Cardiac muscle cell (in vitro differentiated cells and primary cell): ENCODE data around the gene FBXO44. TPM values are rescaled to one million over a fixed set of nuclear protein-coding genes. Genes with fewer than 3 reads are reported as not detected.

ENCODE experiments used
- DNase-seq, 2 donors: peaks; one replicate each; pipeline versions ENCODE4 v3.0.0 to v3.0.0-alpha.2; 2010 to 2017; ENCODE audit warnings: low read depth in 1 of 2, low spot score in 1 of 2
- H3K27ac ChIP-seq: fragments of 200-600 bp; sonication (generic); 2 replicates; pipeline ENCODE4 v1.5.1; 2016
- H3K27me3 ChIP-seq: fragments of 200-600 bp; sonication (generic); 2 replicates; pipeline ENCODE4 v1.6.0; 2016; ENCODE audit warnings: control low read depth
- H3K36me3 ChIP-seq: fragments of 200-600 bp; sonication (generic); 2 replicates; pipeline ENCODE4 v1.5.1; 2016; ENCODE audit warnings: control low read depth
- H3K4me1 ChIP-seq: fragments of 200-600 bp; sonication (generic); 2 replicates; pipeline ENCODE4 v1.8.1; 2017; ENCODE audit warnings: low read depth, mild to moderate bottlenecking, mixed run types
- H3K4me3 ChIP-seq: fragments of 200-600 bp; sonication (generic); 2 replicates; pipeline ENCODE4 v1.5.1; 2016; ENCODE audit warnings: mild to moderate bottlenecking
- H3K9me3 ChIP-seq: fragments of 200-600 bp; sonication (generic); 2 replicates; pipeline ENCODE4 v1.5.1; 2017; ENCODE audit warnings: low read depth, mild to moderate bottlenecking, control low read depth
- CTCF ChIP-seq: IDR thresholded peaks from 2 replicates; pipeline ENCODE4 v1.5.1; 2012; ENCODE audit warnings: low read depth, mild to moderate bottlenecking, low read length
- polyA plus RNA-seq: library from polyadenylated mRNA; unstranded; fragments of >200 nt; fragmentation: Nextera tagmentation; extraction: Ambion mirVana; gene quantifications from 2 replicates; pipeline ENCODE4 v1.2.1, GENCODE V29; 2016
- total RNA-seq: library from RNA; depleted of rRNA; stranded (reverse); fragments of >200 nt; gene quantifications from 2 replicates; pipeline ENCODE4 v1.2.3, GENCODE V29; 2016

The FBXO44 gene
- total and polyA plus RNA-seq, 2 experiments from 2014 or later, result 43.6 to 58.8 TPM

- no peaks in the 10 kb centered on the region for H3K4me1 ChIP-seq
- no peaks in the 10 kb centered on the region for H3K27me3 ChIP-seq
- no peak overlapping the region for H3K27ac ChIP-seq
- TF ChIP-seq CTCF, result no peak
- H3K4me3 ChIP-seq, result no peak overlapping the region
- no peaks in the 10 kb centered on the region for H3K36me3 ChIP-seq
- no peaks in the 10 kb centered on the region for H3K9me3 ChIP-seq
- no peak for DNase-seq
Observed at GRCh38 chr1:11620924-11621323, 33.8 kb upstream of the FBXO44 start.

GRCh38 chr1:11622398-11622797 is 32.3 kb upstream of the FBXO44 start:
- Histone ChIP-seq H3K9me3 (no peaks in the 10 kb centered on the region), H3K36me3 (no peaks in the 10 kb centered on the region), H3K4me1 (no peaks in the 10 kb centered on the region), H3K27ac (no peak overlapping the region), H3K27me3 (no peaks in the 10 kb centered on the region), H3K4me3 (no peak overlapping the region)
- no peak for TF ChIP-seq CTCF
- DNase-seq, result no peak

- TF ChIP-seq CTCF, result no peak
- no peak overlapping the region for H3K27ac ChIP-seq
- no peak for DNase-seq
- H3K4me1 ChIP-seq, result no peaks in the 10 kb centered on the region
- no peaks in the 10 kb centered on the region for H3K9me3 ChIP-seq
- no peak overlapping the region for H3K4me3 ChIP-seq
- no peaks in the 10 kb centered on the region for H3K36me3 ChIP-seq
- H3K27me3 ChIP-seq, result no peaks in the 10 kb centered on the region
Observed at GRCh38 chr1:11623702-11624101, 31.0 kb upstream of the FBXO44 start.

GRCh38 chr1:11626551-11626950 is 28.1 kb upstream of the FBXO44 start:
- Histone ChIP-seq H3K27ac (no peak overlapping the region), H3K9me3 (no peaks in the 10 kb centered on the region), H3K27me3 (no peaks in the 10 kb centered on the region), H3K36me3 (no peaks in the 10 kb centered on the region), H3K4me1 (no peaks in the 10 kb centered on the region), H3K4me3 (no peak overlapping the region)
- no peak for TF ChIP-seq CTCF
- DNase-seq, result no peak

- TF ChIP-seq CTCF, result no peak
Observed at GRCh38 chr1:11628767-11629166, 25.9 kb upstream of the FBXO44 start.

More at GRCh38 chr1:11628767-11629166, 25.9 kb upstream of the FBXO44 start:
- H3K4me3 ChIP-seq, result no peak overlapping the region
- no peaks in the 10 kb centered on the region for H3K4me1 ChIP-seq
- no peaks in the 10 kb centered on the region for H3K9me3 ChIP-seq
- no peaks in the 10 kb centered on the region for H3K27me3 ChIP-seq
- DNase-seq, result no peak
- no peak overlapping the region for H3K27ac ChIP-seq
- H3K36me3 ChIP-seq, result no peaks in the 10 kb centered on the region
